B cell (primary cell): ENCODE data around the gene CPNE9. TPM values are rescaled to one million over a fixed set of nuclear protein-coding genes. Genes with fewer than 3 reads are reported as not detected.

Source experiments
- ATAC-seq: fragments of 200-7000 bp; cut with Tn5 transposase; one replicate; pipeline ENCODE4 v1.10.0; 2021; ENCODE audit warnings: low read depth, mild to moderate bottlenecking, moderate number of reproducible peaks, moderate library complexity
- CTCF ChIA-PET: fragments of 350-600 bp; sonication (Branson Sonifier 250); formaldehyde crosslinking; loops from one replicate; lab custom pipeline; 2021; ENCODE audit warnings: antibody characterized with exemption, inconsistent platforms; lab: Charles Lee
- POLR2A ChIA-PET: fragments of 350-600 bp; sonication (Branson Sonifier 250); formaldehyde crosslinking; loops from one replicate; lab custom pipeline; 2021; ENCODE audit warnings: antibody characterized with exemption; lab: Charles Lee
- DNase-seq: peaks from one replicate; pipeline ENCODE4 v3.0.0; 2013
- H2AFZ ChIP-seq: 2 replicates; pipeline ENCODE4 v1.6.1; 2012; ENCODE audit warnings: mild to moderate bottlenecking, low read depth, low read length; ENCODE audit not compliant: insufficient read depth, poor library complexity, severe bottlenecking
- H3K27ac ChIP-seq, 2 donors: 1 replicate in 1 of 2; 2 replicates in 1 of 2; pipeline ENCODE4 v1.5.1; 2012 to 2013; ENCODE audit warnings: low read length in 2 of 2, mild to moderate bottlenecking in 2 of 2, moderate library complexity in 1 of 2
- H3K27me3 ChIP-seq, 4 experiments: fragments of 200-600 bp in 1 of 4; sonication (generic) in 1 of 4; replicated peaks in 1 of 4; 1 replicate in 2 of 4; 2 replicates in 2 of 4; pipeline versions ENCODE4 v1.6.1 to v1.7.0; 2013 to 2016; ENCODE audit warnings: low read length in 3 of 4, mild to moderate bottlenecking in 2 of 4, mixed read lengths in 1 of 4, moderate library complexity in 1 of 4; ENCODE audit not compliant: insufficient read depth in 4 of 4, control insufficient read depth in 3 of 4; ENCODE audit errors: control extremely low read depth in 1 of 4
- H3K36me3 ChIP-seq, 2 experiments: replicated peaks in 1 of 2; 1 replicate in 1 of 2; 2 replicates in 1 of 2; pipeline versions ENCODE4 v1.6.1 to v1.7.1; 2013; ENCODE audit warnings: low read length in 1 of 2; ENCODE audit not compliant: insufficient read depth in 2 of 2, control insufficient read depth in 1 of 2; ENCODE audit errors: control extremely low read depth in 1 of 2, extremely low read depth in 1 of 2
- H3K4me1 ChIP-seq, 2 donors: fragments of 200-600 bp in 1 of 2; sonication (generic) in 1 of 2; 1 replicate in 1 of 2; 2 replicates in 1 of 2; pipeline versions ENCODE4 v1.5.1 to v1.6.1; 2013 to 2017; ENCODE audit warnings: low read length in 2 of 2; ENCODE audit not compliant: control insufficient read depth in 2 of 2, insufficient read depth in 2 of 2
- H3K4me2 ChIP-seq: replicated peaks from 2 replicates; pipeline ENCODE3; 2012; ENCODE audit warnings: mild to moderate bottlenecking, low read depth, low read length; ENCODE audit not compliant: poor library complexity, severe bottlenecking
- H3K4me3 ChIP-seq, 5 experiments: fragments of 200-600 bp in 1 of 5; sonication (generic) in 1 of 5; 1 replicate in 3 of 5; 2 replicates in 2 of 5; pipeline versions ENCODE4 v1.5.1 to v1.7.0; 2011 to 2016; ENCODE audit warnings: low read length in 4 of 5, mild to moderate bottlenecking in 4 of 5, low read depth in 2 of 5, control low read depth in 1 of 5, moderate library complexity in 1 of 5; ENCODE audit not compliant: insufficient read depth in 1 of 5; ENCODE audit errors: control extremely low read depth in 1 of 5, extremely low read depth in 1 of 5
- H3K79me2 ChIP-seq: fragments of 200-600 bp; sonication (generic); one replicate; pipeline ENCODE4 v1.6.0; 2016; ENCODE audit warnings: low read length; ENCODE audit not compliant: control insufficient read depth, insufficient read depth
- H3K9ac ChIP-seq: fragments of 200-600 bp; sonication (generic); 2 replicates; pipeline ENCODE4 v1.6.1; 2017; ENCODE audit warnings: mild to moderate bottlenecking, low read length, moderate library complexity
- H3K9me3 ChIP-seq, 3 donors: one replicate each; pipeline versions ENCODE4 v1.6.1 to v1.7.1; 2013; ENCODE audit warnings: low read length in 2 of 3; ENCODE audit not compliant: control insufficient read depth in 2 of 3, insufficient read depth in 1 of 3; ENCODE audit errors: control extremely low read depth in 1 of 3
- H4K20me1 ChIP-seq: 2 replicates; pipeline ENCODE4 v1.6.0; 2012; ENCODE audit warnings: mild to moderate bottlenecking, low read length; ENCODE audit not compliant: insufficient read depth, control insufficient read depth, poor library complexity, severe bottlenecking
- H3K27ac Mint-ChIP-seq: one replicate; pipeline ENCODE4 v1.8.0; 2021; ENCODE audit warnings: mixed read lengths
- H3K27me3 Mint-ChIP-seq: one replicate; pipeline ENCODE4 v1.8.0; 2021; ENCODE audit warnings: mixed read lengths
- H3K4me1 Mint-ChIP-seq: one replicate; pipeline ENCODE4 v1.8.0; 2021; ENCODE audit warnings: mixed read lengths
- H3K4me3 Mint-ChIP-seq: one replicate; pipeline ENCODE4 v1.8.0; 2021; ENCODE audit warnings: mixed read lengths
- H3K9me3 Mint-ChIP-seq: one replicate; pipeline ENCODE4 v1.8.0; 2022; ENCODE audit warnings: mixed read lengths; ENCODE audit not compliant: insufficient read depth
- EZH2 ChIP-seq: IDR thresholded peaks from 2 replicates; pipeline ENCODE4 v1.6.1; 2012; ENCODE audit warnings: borderline replicate concordance, low read depth, mild to moderate bottlenecking, moderate library complexity, low read length; ENCODE audit not compliant: insufficient read depth, poor library complexity, severe bottlenecking
- WGBS: methylation state at CpG from one replicate; pipeline ENCODE4 v1.1.5; 2013; ENCODE audit warnings: missing lambda C conversion rate; ENCODE audit not compliant: insufficient coverage; 5-methylcytosine and 5-hydroxymethylcytosine counted together
- intact Hi-C: fragments of 100-400 bp; cut with micrococcal nuclease; formaldehyde crosslinking; loops from one replicate; pipeline ENCODE4 v1.10.0; 2022
- polyA plus RNA-seq: library from polyadenylated mRNA; depleted of rRNA; stranded (reverse); fragments of >200 nt; gene quantifications from 2 replicates; pipeline ENCODE4 v1.2.3, GENCODE V29; 2012
- total RNA-seq, 2 donors: library from RNA; stranded (reverse); fragments of 120-200 nt in 1 of 2; gene quantifications; 1 replicate in 1 of 2; 2 replicates in 1 of 2; pipeline versions ENCODE4 v1.2.3 to v1.2.4, GENCODE V29; 2013 to 2022
- TF ChIP-seq, protein P1 (sequence below): fragments of 200-600 bp; IDR thresholded peaks from one replicate; pipeline ENCODE4 v1.8.0; 2022; ENCODE audit warnings: antibody characterized with exemption, mild to moderate bottlenecking

The CPNE9 gene
- total and polyA plus RNA-seq, 2 donors (not counting 1 experiment from before 2014, with no cell fraction given): 0.30 to 0.37 TPM

DNA sequence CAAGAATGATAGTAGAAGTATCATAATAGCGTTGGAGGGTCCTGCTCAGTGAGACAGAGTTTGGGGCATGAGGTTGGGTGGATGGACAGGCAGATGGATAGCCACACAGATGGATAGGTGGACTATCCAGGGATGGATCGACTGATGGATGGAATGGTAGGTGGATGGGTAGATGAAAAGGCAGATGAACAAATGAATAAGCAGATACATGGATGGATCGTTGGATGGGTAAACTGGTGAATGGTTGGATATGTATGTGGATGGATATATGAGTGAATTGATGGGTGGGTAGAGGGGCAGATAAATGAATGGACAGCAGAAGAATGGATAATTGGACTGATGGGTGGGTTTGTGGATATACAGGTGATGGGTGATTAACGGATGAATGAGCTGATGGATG is 9.5 kb downstream of the CPNE9 start:
- no peak overlapping the region for H3K4me3 Mint-ChIP-seq
- Histone ChIP-seq H3K27ac (no peak overlapping the region), H3K4me1 (no peaks in the 10 kb centered on the region), H3K27me3 (peaks cover 0 to 4% (median 2%) of the 10 kb centered on the region in 4 experiments), H2AFZ (no peak overlapping the region), H3K4me3 (no peak overlapping the region), H3K4me2 (no peak overlapping the region), H3K79me2 (no peaks in the 10 kb centered on the region), H3K36me3 (no peaks in the 10 kb centered on the region), H3K9me3 (no peaks in the 10 kb centered on the region), H4K20me1 (no peaks in the 10 kb centered on the region), H3K9ac (no peak overlapping the region)
- ChIA-PET POLR2A (no interaction called here), CTCF (no interaction called here)
- no peaks in the 10 kb centered on the region for H3K9me3 Mint-ChIP-seq
- peaks cover 3% of the 10 kb centered on the region for H3K4me1 Mint-ChIP-seq
- intact Hi-C loops: no loop called here
- WGBS: 77% methylated on average over 4 of the region's 4 CpGs
- ATAC-seq (no peak), DNase-seq (no peak)
- peaks cover 38% of the 10 kb centered on the region for H3K27me3 Mint-ChIP-seq
- no peak for TF ChIP-seq EZH2
- TF ChIP-seq, protein P1, sequence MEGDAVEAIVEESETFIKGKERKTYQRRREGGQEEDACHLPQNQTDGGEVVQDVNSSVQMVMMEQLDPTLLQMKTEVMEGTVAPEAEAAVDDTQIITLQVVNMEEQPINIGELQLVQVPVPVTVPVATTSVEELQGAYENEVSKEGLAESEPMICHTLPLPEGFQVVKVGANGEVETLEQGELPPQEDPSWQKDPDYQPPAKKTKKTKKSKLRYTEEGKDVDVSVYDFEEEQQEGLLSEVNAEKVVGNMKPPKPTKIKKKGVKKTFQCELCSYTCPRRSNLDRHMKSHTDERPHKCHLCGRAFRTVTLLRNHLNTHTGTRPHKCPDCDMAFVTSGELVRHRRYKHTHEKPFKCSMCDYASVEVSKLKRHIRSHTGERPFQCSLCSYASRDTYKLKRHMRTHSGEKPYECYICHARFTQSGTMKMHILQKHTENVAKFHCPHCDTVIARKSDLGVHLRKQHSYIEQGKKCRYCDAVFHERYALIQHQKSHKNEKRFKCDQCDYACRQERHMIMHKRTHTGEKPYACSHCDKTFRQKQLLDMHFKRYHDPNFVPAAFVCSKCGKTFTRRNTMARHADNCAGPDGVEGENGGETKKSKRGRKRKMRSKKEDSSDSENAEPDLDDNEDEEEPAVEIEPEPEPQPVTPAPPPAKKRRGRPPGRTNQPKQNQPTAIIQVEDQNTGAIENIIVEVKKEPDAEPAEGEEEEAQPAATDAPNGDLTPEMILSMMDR: no peak
- no peak overlapping the region for H3K27ac Mint-ChIP-seq

DNA sequence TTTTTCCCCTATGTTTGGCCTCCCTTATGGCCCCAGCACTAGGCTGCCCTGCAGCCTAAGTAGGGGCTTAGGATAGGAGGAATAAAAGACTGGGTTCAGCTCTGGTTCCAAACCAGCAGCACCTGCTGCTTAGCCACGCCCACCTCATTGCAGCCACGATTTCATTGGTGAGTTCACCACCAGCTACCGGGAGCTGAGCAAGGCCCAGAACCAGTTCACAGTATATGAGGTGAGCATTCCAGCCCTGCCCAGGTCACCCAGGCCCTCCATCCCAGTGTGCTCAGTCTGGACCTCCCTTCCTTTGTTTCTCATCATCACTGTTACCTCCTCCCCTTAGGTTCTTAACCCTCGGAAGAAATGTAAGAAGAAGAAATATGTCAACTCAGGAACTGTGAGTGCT is 11.5 kb downstream of the CPNE9 start:
- peaks cover 3% of the 10 kb centered on the region for H3K4me1 Mint-ChIP-seq
- Histone ChIP-seq H3K4me3 (no peak overlapping the region), H3K4me2 (no peak overlapping the region), H3K79me2 (no peaks in the 10 kb centered on the region), H3K9ac (no peak overlapping the region), H4K20me1 (no peaks in the 10 kb centered on the region), H3K36me3 (no peaks in the 10 kb centered on the region), H3K27me3 (peaks cover 0 to 4% (median 2%) of the 10 kb centered on the region in 4 experiments), H3K27ac (no peak overlapping the region), H3K4me1 (no peaks in the 10 kb centered on the region), H2AFZ (no peak overlapping the region), H3K9me3 (no peaks in the 10 kb centered on the region)
- no peaks in the 10 kb centered on the region for H3K9me3 Mint-ChIP-seq
- H3K4me3 Mint-ChIP-seq: no peak overlapping the region
- DNase-seq (no peak), ATAC-seq (no peak)
- WGBS: 30% methylated on average over 3 of the region's 4 CpGs
- intact Hi-C loops: no loop called here
- H3K27ac Mint-ChIP-seq: no peak overlapping the region
- ChIA-PET POLR2A (no interaction called here), CTCF (no interaction called here)
- peaks cover 35% of the 10 kb centered on the region for H3K27me3 Mint-ChIP-seq
- TF ChIP-seq, protein P1: no peak
- TF ChIP-seq EZH2: no peak
